Measurements from ENCODE around the gene SMIM27. TPM values are rescaled to one million over a fixed set of nuclear protein-coding genes. Genes with fewer than 3 reads are reported as not detected.

Gene SMIM27
- total and polyA plus RNA-seq, 9 of the 15 experiments (the other 6 are each of a cell fraction or from before 2014, with no cell fraction given) = 2.9 to 16.1 (median 7.9) TPM

GRCh38 chr9:32572900-32573523 lies 20.9 kb downstream of the SMIM27 start, which contains the start of gene NDUFB6 (continued):
- peak; percentile 90 for TF ChIP-seq PHF20 (IDR thresholded peaks at IDR 0.05; ENCODE audit: partially characterized antibody)
- TF ChIP-seq POLR2B (IDR thresholded peaks at IDR 0.05; ENCODE audit: low read depth, partially characterized antibody) = peak; percentile 57
- no peak for TF ChIP-seq TEAD2 (tag; IDR thresholded peaks at IDR 0.05)
- TF ChIP-seq, protein P1, sequence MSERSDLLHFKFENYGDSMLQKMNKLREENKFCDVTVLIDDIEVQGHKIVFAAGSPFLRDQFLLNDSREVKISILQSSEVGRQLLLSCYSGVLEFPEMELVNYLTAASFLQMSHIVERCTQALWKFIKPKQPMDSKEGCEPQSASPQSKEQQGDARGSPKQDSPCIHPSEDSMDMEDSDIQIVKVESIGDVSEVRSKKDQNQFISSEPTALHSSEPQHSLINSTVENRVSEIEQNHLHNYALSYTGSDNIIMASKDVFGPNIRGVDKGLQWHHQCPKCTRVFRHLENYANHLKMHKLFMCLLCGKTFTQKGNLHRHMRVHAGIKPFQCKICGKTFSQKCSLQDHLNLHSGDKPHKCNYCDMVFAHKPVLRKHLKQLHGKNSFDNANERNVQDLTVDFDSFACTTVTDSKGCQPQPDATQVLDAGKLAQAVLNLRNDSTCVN (CRISPR knock-in tag; IDR thresholded peaks at IDR 0.05) = no peak
- no peak for TF ChIP-seq HNRNPK (IDR thresholded peaks at IDR 0.05; ENCODE audit: low read depth, low read length, poor library complexity, severe bottlenecking)
- TF ChIP-seq SP1 (CRISPR knock-in tag; IDR thresholded peaks at IDR 0.05) = no peak
- TF ChIP-seq ZBTB12 (CRISPR knock-in tag; IDR thresholded peaks at IDR 0.05) = peak; percentile 91
- peak; percentile 84; the same call in 1 of the 2 replicates for TF ChIP-seq ESRRA (IDR thresholded peaks at IDR 0.05; ENCODE audit: borderline replicate concordance, low read depth)
- TF ChIP-seq TRIM24 (IDR thresholded peaks at IDR 0.05) = no peak
- no peak for TF ChIP-seq BDP1 (IDR thresholded peaks at IDR 0.05; ENCODE audit: insufficient read depth, insufficient read length)
- TF ChIP-seq ZNF75A (CRISPR knock-in tag; IDR thresholded peaks at IDR 0.05) = no peak
- no peak for TF ChIP-seq PHB2 (IDR thresholded peaks at IDR 0.05; ENCODE audit: low read depth)
- TF ChIP-seq NELFE (IDR thresholded peaks at IDR 0.05; ENCODE audit: insufficient read depth, insufficient read length) = no peak
- no peak for TF ChIP-seq ZNF445 (CRISPR knock-in tag; IDR thresholded peaks at IDR 0.05; ENCODE audit: low read depth)
- TF ChIP-seq SRSF9 (IDR thresholded peaks at IDR 0.05; ENCODE audit: borderline replicate concordance, low read depth, low read length) = no peak
- TF ChIP-seq CBFA2T2 (conservative IDR thresholded peaks at IDR 0.05) = no peak
- TF ChIP-seq MBD2 (IDR thresholded peaks at IDR 0.05; ENCODE audit: borderline replicate concordance, low read depth) = 0 out of 2 replicates have a peak, but pooled peaks have one; percentile 39
- TF ChIP-seq ZNF282 (CRISPR knock-in tag; IDR thresholded peaks at IDR 0.05) = no peak
- TF ChIP-seq FUS (optimal IDR thresholded peaks at IDR 0.05; ENCODE audit: low read depth, low read length) = no peak
- TF ChIP-seq, protein P2, sequence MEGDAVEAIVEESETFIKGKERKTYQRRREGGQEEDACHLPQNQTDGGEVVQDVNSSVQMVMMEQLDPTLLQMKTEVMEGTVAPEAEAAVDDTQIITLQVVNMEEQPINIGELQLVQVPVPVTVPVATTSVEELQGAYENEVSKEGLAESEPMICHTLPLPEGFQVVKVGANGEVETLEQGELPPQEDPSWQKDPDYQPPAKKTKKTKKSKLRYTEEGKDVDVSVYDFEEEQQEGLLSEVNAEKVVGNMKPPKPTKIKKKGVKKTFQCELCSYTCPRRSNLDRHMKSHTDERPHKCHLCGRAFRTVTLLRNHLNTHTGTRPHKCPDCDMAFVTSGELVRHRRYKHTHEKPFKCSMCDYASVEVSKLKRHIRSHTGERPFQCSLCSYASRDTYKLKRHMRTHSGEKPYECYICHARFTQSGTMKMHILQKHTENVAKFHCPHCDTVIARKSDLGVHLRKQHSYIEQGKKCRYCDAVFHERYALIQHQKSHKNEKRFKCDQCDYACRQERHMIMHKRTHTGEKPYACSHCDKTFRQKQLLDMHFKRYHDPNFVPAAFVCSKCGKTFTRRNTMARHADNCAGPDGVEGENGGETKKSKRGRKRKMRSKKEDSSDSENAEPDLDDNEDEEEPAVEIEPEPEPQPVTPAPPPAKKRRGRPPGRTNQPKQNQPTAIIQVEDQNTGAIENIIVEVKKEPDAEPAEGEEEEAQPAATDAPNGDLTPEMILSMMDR (IDR thresholded peaks at IDR 0.05 in 2 of 3, conservative IDR thresholded peaks at IDR 0.05 in 1 of 3; ENCODE audit: insufficient read depth in 2 of 3, low read depth in 1 of 3, low read length in 3 of 3) = no peak
- TF ChIP-seq NR4A1 (CRISPR knock-in tag; IDR thresholded peaks at IDR 0.05) = no peak
- no peak for TF ChIP-seq NR4A1 (tag; IDR thresholded peaks at IDR 0.05)
- TF ChIP-seq, protein P3, sequence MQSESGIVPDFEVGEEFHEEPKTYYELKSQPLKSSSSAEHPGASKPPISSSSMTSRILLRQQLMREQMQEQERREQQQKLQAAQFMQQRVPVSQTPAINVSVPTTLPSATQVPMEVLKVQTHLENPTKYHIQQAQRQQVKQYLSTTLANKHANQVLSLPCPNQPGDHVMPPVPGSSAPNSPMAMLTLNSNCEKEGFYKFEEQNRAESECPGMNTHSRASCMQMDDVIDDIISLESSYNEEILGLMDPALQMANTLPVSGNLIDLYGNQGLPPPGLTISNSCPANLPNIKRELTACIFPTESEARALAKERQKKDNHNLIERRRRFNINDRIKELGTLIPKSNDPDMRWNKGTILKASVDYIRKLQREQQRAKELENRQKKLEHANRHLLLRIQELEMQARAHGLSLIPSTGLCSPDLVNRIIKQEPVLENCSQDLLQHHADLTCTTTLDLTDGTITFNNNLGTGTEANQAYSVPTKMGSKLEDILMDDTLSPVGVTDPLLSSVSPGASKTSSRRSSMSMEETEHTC (IDR thresholded peaks at IDR 0.05) = no peak
- TF ChIP-seq ZFP1 (CRISPR knock-in tag; IDR thresholded peaks at IDR 0.05) = no peak
- TF ChIP-seq FOXA3 (CRISPR knock-in tag; conservative IDR thresholded peaks at IDR 0.05 in 1 of 2, IDR thresholded peaks at IDR 0.05 in 1 of 2) = no peak
- 0 out of 2 replicates have a peak, but pooled peaks have one; percentile 18 for TF ChIP-seq RB1 (IDR thresholded peaks at IDR 0.05; ENCODE audit: low read depth)
